Measurements from ENCODE around the gene IGFBP2.

DNA sequence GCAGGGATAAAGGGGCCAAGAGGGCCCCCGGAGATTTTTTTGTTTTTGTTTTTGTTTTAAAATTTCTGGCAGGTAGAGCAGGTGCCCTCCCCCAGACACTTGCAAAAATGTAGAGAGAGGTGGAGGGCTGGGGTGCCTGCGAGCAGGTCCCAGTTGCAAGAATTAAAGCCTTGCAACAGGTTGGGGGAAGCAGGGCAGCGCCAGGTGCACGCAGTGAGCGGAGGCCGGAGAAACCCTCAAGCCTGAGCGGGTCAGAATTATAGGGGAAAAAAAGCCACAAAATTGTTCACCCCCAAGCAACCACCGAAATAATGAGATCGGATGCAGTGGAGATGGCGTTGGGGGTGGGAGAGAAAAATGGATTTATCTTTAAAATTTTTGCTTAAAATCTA, 61.6 kb downstream of the IGFBP2 start:
- TF ChIP-seq EP300 (IDR thresholded peaks at IDR 0.05; ENCODE audit: low read depth): no peak
- TF ChIP-seq, protein P1, sequence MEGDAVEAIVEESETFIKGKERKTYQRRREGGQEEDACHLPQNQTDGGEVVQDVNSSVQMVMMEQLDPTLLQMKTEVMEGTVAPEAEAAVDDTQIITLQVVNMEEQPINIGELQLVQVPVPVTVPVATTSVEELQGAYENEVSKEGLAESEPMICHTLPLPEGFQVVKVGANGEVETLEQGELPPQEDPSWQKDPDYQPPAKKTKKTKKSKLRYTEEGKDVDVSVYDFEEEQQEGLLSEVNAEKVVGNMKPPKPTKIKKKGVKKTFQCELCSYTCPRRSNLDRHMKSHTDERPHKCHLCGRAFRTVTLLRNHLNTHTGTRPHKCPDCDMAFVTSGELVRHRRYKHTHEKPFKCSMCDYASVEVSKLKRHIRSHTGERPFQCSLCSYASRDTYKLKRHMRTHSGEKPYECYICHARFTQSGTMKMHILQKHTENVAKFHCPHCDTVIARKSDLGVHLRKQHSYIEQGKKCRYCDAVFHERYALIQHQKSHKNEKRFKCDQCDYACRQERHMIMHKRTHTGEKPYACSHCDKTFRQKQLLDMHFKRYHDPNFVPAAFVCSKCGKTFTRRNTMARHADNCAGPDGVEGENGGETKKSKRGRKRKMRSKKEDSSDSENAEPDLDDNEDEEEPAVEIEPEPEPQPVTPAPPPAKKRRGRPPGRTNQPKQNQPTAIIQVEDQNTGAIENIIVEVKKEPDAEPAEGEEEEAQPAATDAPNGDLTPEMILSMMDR (IDR thresholded peaks at IDR 0.05): no peak
